ENCODE measurements around the gene WFIKKN1. TPM values are rescaled to one million over a fixed set of nuclear protein-coding genes. Genes with fewer than 3 reads are reported as not detected.
A peak's percentile ranks its signal among the peaks of the same experiment; 100 is the strongest.

The WFIKKN1 gene
- total RNA-seq, 2 donors from 2014 or later: 0.80 to 1.1 TPM

GRCh38 chr16:661184-661821 lies 30.5 kb downstream of the WFIKKN1 start:
- Histone ChIP-seq H3K36me3 (no peaks in the 10 kb centered on the region), H3K4me1 (peaks cover 11% of the 10 kb centered on the region), H3K9me3 (no peaks in the 10 kb centered on the region), H3K9ac (ENCODE audit: low read depth in 2 of 2, low read length in 2 of 2) (peak overlapping the region in 1 of 2 donors; percentile 58), H3K27ac (no peak overlapping the region), H3K27me3 (no peaks in the 10 kb centered on the region), H3K4me3 (no peak overlapping the region)
- intact Hi-C loops (cut with DNase I): no loop called here
- TF ChIP-seq, protein P1, sequence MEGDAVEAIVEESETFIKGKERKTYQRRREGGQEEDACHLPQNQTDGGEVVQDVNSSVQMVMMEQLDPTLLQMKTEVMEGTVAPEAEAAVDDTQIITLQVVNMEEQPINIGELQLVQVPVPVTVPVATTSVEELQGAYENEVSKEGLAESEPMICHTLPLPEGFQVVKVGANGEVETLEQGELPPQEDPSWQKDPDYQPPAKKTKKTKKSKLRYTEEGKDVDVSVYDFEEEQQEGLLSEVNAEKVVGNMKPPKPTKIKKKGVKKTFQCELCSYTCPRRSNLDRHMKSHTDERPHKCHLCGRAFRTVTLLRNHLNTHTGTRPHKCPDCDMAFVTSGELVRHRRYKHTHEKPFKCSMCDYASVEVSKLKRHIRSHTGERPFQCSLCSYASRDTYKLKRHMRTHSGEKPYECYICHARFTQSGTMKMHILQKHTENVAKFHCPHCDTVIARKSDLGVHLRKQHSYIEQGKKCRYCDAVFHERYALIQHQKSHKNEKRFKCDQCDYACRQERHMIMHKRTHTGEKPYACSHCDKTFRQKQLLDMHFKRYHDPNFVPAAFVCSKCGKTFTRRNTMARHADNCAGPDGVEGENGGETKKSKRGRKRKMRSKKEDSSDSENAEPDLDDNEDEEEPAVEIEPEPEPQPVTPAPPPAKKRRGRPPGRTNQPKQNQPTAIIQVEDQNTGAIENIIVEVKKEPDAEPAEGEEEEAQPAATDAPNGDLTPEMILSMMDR (IDR thresholded peaks at IDR 0.05): no peak
- DNase-seq: no peak

GRCh38 chr16:662095-662494 lies 31.3 kb downstream of the WFIKKN1 start:
- no peaks in the 10 kb centered on the region for H3K27me3 ChIP-seq
- no peaks in the 10 kb centered on the region for H3K36me3 ChIP-seq
- peaks cover 11% of the 10 kb centered on the region for H3K4me1 ChIP-seq
- H3K27ac ChIP-seq: no peak overlapping the region
- intact Hi-C loops (cut with DNase I): no loop called here
- no peak overlapping the region for H3K9ac ChIP-seq (ENCODE audit: low read depth in 2 of 2, low read length in 2 of 2)
- DNase-seq: no peak
- TF ChIP-seq, protein P1 (IDR thresholded peaks at IDR 0.05): no peak
- H3K9me3 ChIP-seq: no peaks in the 10 kb centered on the region
- H3K4me3 ChIP-seq: no peak overlapping the region

- peaks cover 11% of the 10 kb centered on the region for H3K4me1 ChIP-seq
- no peaks in the 10 kb centered on the region for H3K9me3 ChIP-seq
- TF ChIP-seq, protein P1 (IDR thresholded peaks at IDR 0.05): no peak
- H3K27ac ChIP-seq: no peak overlapping the region
- H3K36me3 ChIP-seq: no peaks in the 10 kb centered on the region
- no peaks in the 10 kb centered on the region for H3K27me3 ChIP-seq
- DNase-seq: no peak
- no peak overlapping the region for H3K4me3 ChIP-seq
- H3K9ac ChIP-seq (ENCODE audit: low read depth in 2 of 2, low read length in 2 of 2): no peak overlapping the region
- intact Hi-C loops (cut with DNase I): no loop called here
Measured at GRCh38 chr16:662597-662996, 31.8 kb downstream of the WFIKKN1 start.

GRCh38 chr16:666572-666971 lies 35.8 kb downstream of the WFIKKN1 start:
- Histone ChIP-seq H3K27ac (no peak overlapping the region), H3K9ac (ENCODE audit: low read depth in 2 of 2, low read length in 2 of 2) (peak overlapping the region in 1 of 2 donors; percentile 35), H3K4me1 (peaks cover 6% of the 10 kb centered on the region), H3K4me3 (no peak overlapping the region), H3K27me3 (no peaks in the 10 kb centered on the region), H3K9me3 (no peaks in the 10 kb centered on the region), H3K36me3 (peaks cover 8% of the 10 kb centered on the region)
- TF ChIP-seq, protein P1 (IDR thresholded peaks at IDR 0.05): no peak
- no peak for DNase-seq
- intact Hi-C loops (cut with DNase I): no loop called here

DNA sequence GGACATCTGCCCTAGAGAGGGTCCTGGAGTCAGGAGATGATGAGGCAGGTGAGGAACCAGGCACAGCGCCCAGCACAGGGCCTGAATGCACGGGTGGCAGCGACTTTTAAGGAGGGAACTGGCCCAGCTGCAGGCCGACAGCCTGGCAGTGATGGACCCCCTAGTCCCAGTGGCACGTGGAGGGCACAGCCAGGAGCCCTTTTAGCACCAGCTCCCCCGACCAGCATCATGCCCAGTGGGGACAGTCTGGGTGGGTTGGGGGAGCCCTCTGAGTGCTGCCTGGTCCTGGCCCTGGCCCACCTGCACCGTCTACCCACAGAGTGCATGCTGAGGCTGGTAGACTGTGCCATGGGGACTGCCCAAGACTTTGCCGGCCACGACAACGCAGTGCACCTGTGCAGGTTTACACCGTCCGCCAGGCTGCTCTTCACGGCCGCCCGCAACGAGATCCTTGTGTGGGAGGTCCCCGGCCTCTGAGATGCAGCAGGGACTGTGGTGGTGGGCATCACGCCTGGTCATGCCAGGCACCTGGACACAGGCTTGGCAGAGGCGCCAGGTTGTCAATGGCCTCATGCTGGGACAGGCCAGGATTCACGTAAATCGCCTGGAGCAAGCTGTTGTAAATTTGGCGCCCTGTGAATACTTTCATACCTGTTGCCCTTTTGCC lies 36.5 kb downstream of the WFIKKN1 start:
- Histone ChIP-seq H3K36me3 (peaks cover 13% of the 10 kb centered on the region), H3K9ac (ENCODE audit: low read depth in 2 of 2, low read length in 2 of 2) (peak overlapping the region; percentile 46 to 93), H3K4me3 (no peak overlapping the region), H3K9me3 (no peaks in the 10 kb centered on the region), H3K27ac (no peak overlapping the region), H3K27me3 (no peaks in the 10 kb centered on the region), H3K4me1 (peaks cover 6% of the 10 kb centered on the region)
- no peak for DNase-seq
- TF ChIP-seq, protein P1 (IDR thresholded peaks at IDR 0.05): no peak
- intact Hi-C loops (cut with DNase I): no loop called here

All from colonic mucosa (tissue), 4 donors.